Gastroesophageal sphincter (tissue), 3 donors: ENCODE data around the gene VPS37C.

Experiments
- POLR2A ChIP-seq, 2 donors: fragments of 450-650 bp; IDR thresholded peaks; one replicate each; pipeline ENCODE4 v1.6.1; 2017; ENCODE audit warnings: antibody characterized with exemption in 2 of 2, mild to moderate bottlenecking in 2 of 2, moderate library complexity in 1 of 2
- TF ChIP-seq, protein P1 (sequence below), 4 experiments: fragments of 200-600 bp in 2 of 4; fragments of 450-650 bp in 2 of 4; sonication (generic) in 1 of 4; IDR thresholded peaks; one replicate each; pipeline ENCODE4 v1.5.1; 2017 to 2019; ENCODE audit warnings: antibody characterized with exemption in 4 of 4, mild to moderate bottlenecking in 2 of 4, moderate library complexity in 2 of 4

DNA sequence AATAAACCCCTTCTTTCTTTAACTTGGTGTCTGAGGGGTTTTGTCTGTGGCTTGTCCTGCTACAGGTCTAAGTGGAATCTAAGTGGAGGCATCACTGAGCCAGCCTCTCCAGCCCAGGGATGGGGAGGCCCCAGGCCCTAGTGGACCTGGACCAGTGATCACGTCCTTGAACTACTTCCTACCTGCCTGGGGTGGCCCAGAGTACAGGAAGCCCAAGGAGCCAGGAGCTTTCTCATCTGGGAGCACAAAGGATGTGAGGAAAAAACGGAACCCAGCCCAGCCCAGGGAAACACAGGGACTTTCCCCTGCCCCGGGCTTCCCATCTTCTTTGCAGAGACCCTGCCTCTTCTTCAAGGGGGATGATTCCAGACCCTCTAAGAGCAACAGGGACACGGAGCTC is 62.4 kb downstream of the VPS37C start:
- TF ChIP-seq, protein P1, sequence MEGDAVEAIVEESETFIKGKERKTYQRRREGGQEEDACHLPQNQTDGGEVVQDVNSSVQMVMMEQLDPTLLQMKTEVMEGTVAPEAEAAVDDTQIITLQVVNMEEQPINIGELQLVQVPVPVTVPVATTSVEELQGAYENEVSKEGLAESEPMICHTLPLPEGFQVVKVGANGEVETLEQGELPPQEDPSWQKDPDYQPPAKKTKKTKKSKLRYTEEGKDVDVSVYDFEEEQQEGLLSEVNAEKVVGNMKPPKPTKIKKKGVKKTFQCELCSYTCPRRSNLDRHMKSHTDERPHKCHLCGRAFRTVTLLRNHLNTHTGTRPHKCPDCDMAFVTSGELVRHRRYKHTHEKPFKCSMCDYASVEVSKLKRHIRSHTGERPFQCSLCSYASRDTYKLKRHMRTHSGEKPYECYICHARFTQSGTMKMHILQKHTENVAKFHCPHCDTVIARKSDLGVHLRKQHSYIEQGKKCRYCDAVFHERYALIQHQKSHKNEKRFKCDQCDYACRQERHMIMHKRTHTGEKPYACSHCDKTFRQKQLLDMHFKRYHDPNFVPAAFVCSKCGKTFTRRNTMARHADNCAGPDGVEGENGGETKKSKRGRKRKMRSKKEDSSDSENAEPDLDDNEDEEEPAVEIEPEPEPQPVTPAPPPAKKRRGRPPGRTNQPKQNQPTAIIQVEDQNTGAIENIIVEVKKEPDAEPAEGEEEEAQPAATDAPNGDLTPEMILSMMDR (IDR thresholded peaks at IDR 0.05): no peak
- no peak for TF ChIP-seq POLR2A (IDR thresholded peaks at IDR 0.05)
